Measurements from ENCODE around the gene GAS7. TPM values are rescaled to one million over a fixed set of nuclear protein-coding genes. Genes with fewer than 3 reads are reported as not detected.

Gene GAS7
- total and polyA plus RNA-seq, 2 donors (not counting 1 experiment from before 2014, with no cell fraction given) = 3.4 to 13.6 TPM

DNA sequence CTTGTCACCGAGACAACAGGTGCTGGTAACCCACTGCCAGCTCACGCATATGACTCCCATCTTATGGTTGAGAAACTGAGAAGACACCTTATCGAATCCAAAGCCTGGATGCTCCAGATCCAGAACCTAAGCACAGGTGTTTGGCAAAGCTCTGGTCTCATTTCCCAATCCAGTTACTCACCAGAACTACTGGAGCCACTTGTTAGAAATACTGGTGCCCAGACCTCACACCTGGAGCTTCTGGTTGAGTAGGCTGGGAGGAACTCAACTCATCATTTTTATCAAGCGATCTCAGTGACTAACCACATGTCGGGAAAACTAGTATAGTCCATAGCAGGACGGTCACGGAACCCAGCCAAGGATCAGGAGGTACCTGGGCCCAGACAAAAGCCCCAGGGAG is 206.6 kb downstream of the GAS7 start:
- no peak for DNase-seq
- peaks cover 7% of the 10 kb centered on the region for H3K79me2 ChIP-seq (ENCODE audit: control insufficient read depth, insufficient read depth, low read length)
- no peak overlapping the region for H3K27ac ChIP-seq (ENCODE audit: low read length in 2 of 2)
- no peak overlapping the region for H3K9ac ChIP-seq (ENCODE audit: low read length)
- intact Hi-C loops (cut with micrococcal nuclease) = no loop called here
- no peaks in the 10 kb centered on the region for H3K36me3 ChIP-seq (replicated peaks in 1 of 2; ENCODE audit: control extremely low read depth in 1 of 2, control insufficient read depth in 1 of 2, extremely low read depth in 1 of 2, insufficient read depth in 2 of 2, low read length in 1 of 2)
- H3K4me2 ChIP-seq (replicated peaks; ENCODE audit: low read depth, low read length, poor library complexity, severe bottlenecking) = no peak overlapping the region
- H2AFZ ChIP-seq (ENCODE audit: insufficient read depth, low read depth, low read length, poor library complexity, severe bottlenecking) = no peak overlapping the region
- H3K27ac Mint-ChIP-seq = no peak overlapping the region
- ATAC-seq (ENCODE audit: low read depth) = no peak
- no peaks in the 10 kb centered on the region for H4K20me1 ChIP-seq (ENCODE audit: control insufficient read depth, insufficient read depth, low read length, poor library complexity, severe bottlenecking)
- H3K4me1 ChIP-seq (ENCODE audit: control insufficient read depth in 2 of 2, insufficient read depth in 2 of 2, low read length in 2 of 2) = peaks cover 5% of the 10 kb centered on the region in 2 donors
- H3K27me3 Mint-ChIP-seq = no peaks in the 10 kb centered on the region
- H3K4me1 Mint-ChIP-seq = peaks cover 7% of the 10 kb centered on the region
- H3K4me3 ChIP-seq (ENCODE audit: control extremely low read depth in 1 of 5, extremely low read depth in 1 of 5, insufficient read depth in 1 of 5, low read depth in 2 of 5, low read length in 4 of 5) = no peak overlapping the region
- WGBS (ENCODE audit: insufficient coverage) = 93% methylated on average over 4 of the region's 7 CpGs
- H3K27me3 ChIP-seq (replicated peaks in 1 of 4; ENCODE audit: control extremely low read depth in 1 of 4, control insufficient read depth in 3 of 4, insufficient read depth in 4 of 4, low read length in 3 of 4) = no peaks in the 10 kb centered on the region
- peaks cover 0 to 12% (median 0%) of the 10 kb centered on the region in 3 donors for H3K9me3 ChIP-seq (ENCODE audit: control extremely low read depth in 1 of 3, control insufficient read depth in 2 of 3, insufficient read depth in 1 of 3, low read length in 2 of 3)
- H3K4me3 Mint-ChIP-seq = no peak overlapping the region
- H3K9me3 Mint-ChIP-seq (ENCODE audit: insufficient read depth) = no peaks in the 10 kb centered on the region
- ChIA-PET POLR2A (no interaction called here), CTCF (no interaction called here)
- TF ChIP-seq EZH2 (IDR thresholded peaks at IDR 0.05; ENCODE audit: borderline replicate concordance, insufficient read depth, low read depth, low read length, poor library complexity, severe bottlenecking) = no peak
- TF ChIP-seq, protein P1, sequence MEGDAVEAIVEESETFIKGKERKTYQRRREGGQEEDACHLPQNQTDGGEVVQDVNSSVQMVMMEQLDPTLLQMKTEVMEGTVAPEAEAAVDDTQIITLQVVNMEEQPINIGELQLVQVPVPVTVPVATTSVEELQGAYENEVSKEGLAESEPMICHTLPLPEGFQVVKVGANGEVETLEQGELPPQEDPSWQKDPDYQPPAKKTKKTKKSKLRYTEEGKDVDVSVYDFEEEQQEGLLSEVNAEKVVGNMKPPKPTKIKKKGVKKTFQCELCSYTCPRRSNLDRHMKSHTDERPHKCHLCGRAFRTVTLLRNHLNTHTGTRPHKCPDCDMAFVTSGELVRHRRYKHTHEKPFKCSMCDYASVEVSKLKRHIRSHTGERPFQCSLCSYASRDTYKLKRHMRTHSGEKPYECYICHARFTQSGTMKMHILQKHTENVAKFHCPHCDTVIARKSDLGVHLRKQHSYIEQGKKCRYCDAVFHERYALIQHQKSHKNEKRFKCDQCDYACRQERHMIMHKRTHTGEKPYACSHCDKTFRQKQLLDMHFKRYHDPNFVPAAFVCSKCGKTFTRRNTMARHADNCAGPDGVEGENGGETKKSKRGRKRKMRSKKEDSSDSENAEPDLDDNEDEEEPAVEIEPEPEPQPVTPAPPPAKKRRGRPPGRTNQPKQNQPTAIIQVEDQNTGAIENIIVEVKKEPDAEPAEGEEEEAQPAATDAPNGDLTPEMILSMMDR (IDR thresholded peaks at IDR 0.05) = no peak

GRCh38 chr17:9991351-9991750 is 207.1 kb downstream of the GAS7 start:
- no peak for TF ChIP-seq EZH2 (IDR thresholded peaks at IDR 0.05; ENCODE audit: borderline replicate concordance, insufficient read depth, low read depth, low read length, poor library complexity, severe bottlenecking)
- TF ChIP-seq, protein P1 (IDR thresholded peaks at IDR 0.05) = no peak
- Histone ChIP-seq H3K9ac (ENCODE audit: low read length) (no peak overlapping the region), H3K27ac (ENCODE audit: low read length in 2 of 2) (no peak overlapping the region), H3K4me3 (ENCODE audit: control extremely low read depth in 1 of 5, extremely low read depth in 1 of 5, insufficient read depth in 1 of 5, low read depth in 2 of 5, low read length in 4 of 5) (no peak overlapping the region), H3K9me3 (ENCODE audit: control extremely low read depth in 1 of 3, control insufficient read depth in 2 of 3, insufficient read depth in 1 of 3, low read length in 2 of 3) (peaks cover 0 to 12% (median 0%) of the 10 kb centered on the region in 3 donors), H3K36me3 (replicated peaks in 1 of 2; ENCODE audit: control extremely low read depth in 1 of 2, control insufficient read depth in 1 of 2, extremely low read depth in 1 of 2, insufficient read depth in 2 of 2, low read length in 1 of 2) (no peaks in the 10 kb centered on the region), H3K4me2 (replicated peaks; ENCODE audit: low read depth, low read length, poor library complexity, severe bottlenecking) (no peak overlapping the region), H4K20me1 (ENCODE audit: control insufficient read depth, insufficient read depth, low read length, poor library complexity, severe bottlenecking) (no peaks in the 10 kb centered on the region), H2AFZ (ENCODE audit: insufficient read depth, low read depth, low read length, poor library complexity, severe bottlenecking) (no peak overlapping the region), H3K79me2 (ENCODE audit: control insufficient read depth, insufficient read depth, low read length) (peaks cover 10% of the 10 kb centered on the region), H3K27me3 (replicated peaks in 1 of 4; ENCODE audit: control extremely low read depth in 1 of 4, control insufficient read depth in 3 of 4, insufficient read depth in 4 of 4, low read length in 3 of 4) (no peaks in the 10 kb centered on the region), H3K4me1 (ENCODE audit: control insufficient read depth in 2 of 2, insufficient read depth in 2 of 2, low read length in 2 of 2) (peaks cover 5% of the 10 kb centered on the region in 2 donors)
- Mint-ChIP-seq H3K9me3 (ENCODE audit: insufficient read depth) (no peaks in the 10 kb centered on the region), H3K4me1 (peaks cover 7% of the 10 kb centered on the region), H3K27ac (no peak overlapping the region), H3K27me3 (no peaks in the 10 kb centered on the region), H3K4me3 (no peak overlapping the region)
- 98% methylated on average over 3 of the region's 7 CpGs for WGBS (ENCODE audit: insufficient coverage)
- DNase-seq (no peak), ATAC-seq (ENCODE audit: low read depth) (no peak)
- CTCF ChIA-PET = no interaction called here
- POLR2A ChIA-PET = no interaction called here
- intact Hi-C loops (cut with micrococcal nuclease) = no loop called here

Data from B cell (primary cell).